ENCODE data around the gene TTLL9. TPM values are rescaled to one million over a fixed set of nuclear protein-coding genes. Genes with fewer than 3 reads are reported as not detected.

Gene TTLL9
- total RNA-seq, 1 donor from 2014 or later: 0.24 TPM

DNA sequence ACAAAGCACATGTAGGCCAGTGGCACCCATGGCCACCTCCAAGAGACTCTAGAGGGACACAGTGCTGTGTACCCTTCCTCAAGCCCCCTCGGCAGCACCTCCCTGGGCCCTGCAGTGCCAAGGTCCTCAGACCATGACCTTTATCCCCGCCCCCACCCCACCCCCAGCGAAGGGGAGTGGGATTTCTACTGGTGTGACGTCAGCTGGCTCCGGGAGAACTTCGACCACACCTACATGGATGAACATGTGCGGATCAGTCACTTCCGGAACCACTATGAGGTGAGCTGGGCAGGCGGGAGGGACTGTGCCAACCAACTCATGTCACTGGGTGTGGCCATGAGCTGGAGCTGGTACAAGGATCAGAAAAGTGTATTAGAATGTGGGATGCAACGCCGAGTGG, 38.0 kb downstream of the TTLL9 start:
- no peaks in the 10 kb centered on the region for H3K9me3 Mint-ChIP-seq (ENCODE audit: unreplicated experiment)
- H3K4me3 Mint-ChIP-seq (ENCODE audit: unreplicated experiment): no peak overlapping the region
- H3K36me3 Mint-ChIP-seq (ENCODE audit: unreplicated experiment): no peaks in the 10 kb centered on the region
- no peak for DNase-seq (ENCODE audit: extremely low spot score, unreplicated experiment)
- no peak overlapping the region for H3K27ac Mint-ChIP-seq (ENCODE audit: unreplicated experiment)
- TF ChIP-seq, protein P1, sequence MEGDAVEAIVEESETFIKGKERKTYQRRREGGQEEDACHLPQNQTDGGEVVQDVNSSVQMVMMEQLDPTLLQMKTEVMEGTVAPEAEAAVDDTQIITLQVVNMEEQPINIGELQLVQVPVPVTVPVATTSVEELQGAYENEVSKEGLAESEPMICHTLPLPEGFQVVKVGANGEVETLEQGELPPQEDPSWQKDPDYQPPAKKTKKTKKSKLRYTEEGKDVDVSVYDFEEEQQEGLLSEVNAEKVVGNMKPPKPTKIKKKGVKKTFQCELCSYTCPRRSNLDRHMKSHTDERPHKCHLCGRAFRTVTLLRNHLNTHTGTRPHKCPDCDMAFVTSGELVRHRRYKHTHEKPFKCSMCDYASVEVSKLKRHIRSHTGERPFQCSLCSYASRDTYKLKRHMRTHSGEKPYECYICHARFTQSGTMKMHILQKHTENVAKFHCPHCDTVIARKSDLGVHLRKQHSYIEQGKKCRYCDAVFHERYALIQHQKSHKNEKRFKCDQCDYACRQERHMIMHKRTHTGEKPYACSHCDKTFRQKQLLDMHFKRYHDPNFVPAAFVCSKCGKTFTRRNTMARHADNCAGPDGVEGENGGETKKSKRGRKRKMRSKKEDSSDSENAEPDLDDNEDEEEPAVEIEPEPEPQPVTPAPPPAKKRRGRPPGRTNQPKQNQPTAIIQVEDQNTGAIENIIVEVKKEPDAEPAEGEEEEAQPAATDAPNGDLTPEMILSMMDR (IDR thresholded peaks at IDR 0.05): no peak
- peaks cover 12% of the 10 kb centered on the region for H3K27me3 Mint-ChIP-seq (ENCODE audit: unreplicated experiment)
- no peaks in the 10 kb centered on the region for H3K4me1 Mint-ChIP-seq (ENCODE audit: unreplicated experiment)

DNA sequence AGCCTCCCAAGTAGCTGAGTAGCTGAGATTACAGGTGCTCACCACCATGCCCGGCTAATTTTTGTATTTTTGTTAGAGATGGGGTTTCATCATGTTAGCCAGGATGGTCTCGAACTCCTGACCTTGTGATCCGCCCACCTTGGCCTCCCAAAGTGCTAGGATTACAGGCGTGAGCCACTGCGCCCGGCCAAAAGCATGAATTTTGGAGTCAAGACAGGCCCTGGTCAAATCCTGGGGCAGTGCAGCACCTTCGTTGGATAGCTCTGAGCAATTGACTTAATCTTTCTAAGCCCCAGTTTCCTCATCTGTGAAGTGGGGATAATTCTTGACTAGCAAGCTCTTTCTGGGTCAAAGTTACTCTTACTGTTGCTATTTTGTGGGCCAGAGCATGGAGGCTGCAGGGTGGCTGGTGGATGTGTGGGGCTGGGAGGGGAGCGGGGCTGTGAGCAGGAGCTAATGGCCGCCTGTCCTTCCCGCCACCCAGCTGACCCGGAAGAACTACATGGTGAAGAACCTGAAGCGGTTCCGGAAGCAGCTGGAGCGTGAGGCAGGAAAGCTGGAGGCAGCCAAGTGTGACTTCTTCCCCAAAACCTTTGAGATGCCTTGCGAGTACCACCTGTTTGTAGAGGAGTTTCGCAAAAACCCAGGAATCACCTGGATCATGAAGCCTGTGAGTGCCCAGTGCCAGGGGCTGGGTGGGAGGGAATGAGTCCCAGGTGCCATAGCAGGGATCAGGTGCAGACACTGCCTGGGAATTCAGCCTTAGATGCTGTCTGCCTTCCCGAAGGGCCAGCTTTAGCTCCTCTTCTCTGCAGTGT, 39.0 kb downstream of the TTLL9 start:
- Mint-ChIP-seq H3K9me3 (ENCODE audit: unreplicated experiment) (no peaks in the 10 kb centered on the region), H3K4me3 (ENCODE audit: unreplicated experiment) (no peak overlapping the region), H3K36me3 (ENCODE audit: unreplicated experiment) (no peaks in the 10 kb centered on the region), H3K4me1 (ENCODE audit: unreplicated experiment) (no peaks in the 10 kb centered on the region), H3K27ac (ENCODE audit: unreplicated experiment) (no peak overlapping the region), H3K27me3 (ENCODE audit: unreplicated experiment) (peaks cover 13% of the 10 kb centered on the region)
- TF ChIP-seq, protein P1 (IDR thresholded peaks at IDR 0.05): no peak
- DNase-seq (ENCODE audit: extremely low spot score, unreplicated experiment): no peak

DNA sequence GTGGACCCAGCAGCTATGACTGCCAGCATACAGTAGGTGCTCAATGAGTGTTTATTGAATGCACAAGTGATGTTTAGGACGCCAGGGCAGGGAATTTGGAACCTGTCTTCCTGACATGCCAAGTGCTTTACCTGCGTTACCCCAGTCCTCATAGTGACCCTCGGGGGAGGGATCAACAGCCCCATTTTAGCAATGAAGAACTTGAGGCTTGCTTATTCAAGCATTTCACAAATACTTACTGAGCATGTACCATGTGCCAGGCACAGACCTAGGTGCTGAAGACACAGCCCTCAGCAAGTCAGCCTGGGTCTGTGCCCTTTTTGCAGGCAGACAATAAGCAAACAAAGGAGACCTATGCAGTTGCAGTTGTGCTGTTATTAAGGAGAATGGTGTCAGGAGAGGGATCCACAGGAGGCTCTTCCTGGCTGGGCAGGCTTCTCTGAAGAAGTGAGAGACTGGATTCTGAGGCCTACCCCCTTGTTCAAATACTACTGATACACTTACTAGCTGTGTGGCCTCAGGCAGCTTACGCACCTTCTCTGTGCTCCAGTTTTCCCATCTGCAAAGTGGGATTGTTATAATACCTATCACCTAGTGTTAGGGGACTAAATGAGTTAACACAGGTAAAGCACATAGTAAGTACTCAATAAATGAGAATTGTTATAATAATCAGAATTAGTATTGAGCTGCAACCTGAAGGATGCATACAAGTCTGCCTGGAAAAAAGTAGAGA, 39.8 kb downstream of the TTLL9 start:
- Mint-ChIP-seq H3K27me3 (ENCODE audit: unreplicated experiment) (peaks cover 12% of the 10 kb centered on the region), H3K4me1 (ENCODE audit: unreplicated experiment) (no peaks in the 10 kb centered on the region), H3K27ac (ENCODE audit: unreplicated experiment) (no peak overlapping the region), H3K9me3 (ENCODE audit: unreplicated experiment) (no peaks in the 10 kb centered on the region), H3K36me3 (ENCODE audit: unreplicated experiment) (no peaks in the 10 kb centered on the region), H3K4me3 (ENCODE audit: unreplicated experiment) (no peak overlapping the region)
- TF ChIP-seq, protein P1 (IDR thresholded peaks at IDR 0.05): no peak
- DNase-seq (ENCODE audit: extremely low spot score, unreplicated experiment): no peak

DNA sequence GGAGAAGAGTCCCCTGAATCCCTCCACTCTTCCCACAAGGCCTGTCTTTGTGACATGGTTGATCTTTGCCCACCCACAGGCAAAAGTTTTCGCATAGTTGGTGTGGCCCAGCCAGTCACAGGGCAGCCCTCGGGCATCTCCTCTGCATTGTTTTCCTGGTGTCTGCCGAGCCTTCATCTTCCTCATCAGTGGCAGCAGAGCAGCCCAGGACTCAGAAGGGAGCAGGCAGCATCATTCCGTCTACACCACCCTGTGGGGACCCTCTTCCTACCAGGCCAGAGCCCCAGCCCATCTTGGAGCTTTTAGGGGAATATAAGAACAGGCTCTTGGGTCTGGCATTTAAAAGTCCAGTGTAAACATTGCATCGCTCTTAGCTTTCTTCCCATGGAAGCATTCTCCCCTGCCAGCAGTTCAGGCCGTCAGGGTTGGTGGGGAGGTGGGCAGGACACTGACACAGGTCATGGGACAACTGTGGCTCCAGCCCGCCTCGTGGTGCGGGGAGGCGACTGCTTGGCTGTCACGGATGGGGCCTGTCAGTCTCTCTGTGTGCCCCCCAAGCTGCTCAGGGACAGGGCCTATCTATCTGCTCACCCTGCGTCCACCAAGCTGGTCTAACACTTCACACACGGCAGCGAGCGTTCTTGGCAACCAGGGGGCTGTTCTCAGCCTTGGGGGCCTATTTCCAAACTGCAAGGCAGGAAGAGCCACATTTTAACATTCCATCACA, 43.2 kb downstream of the TTLL9 start:
- Mint-ChIP-seq H3K4me1 (ENCODE audit: unreplicated experiment) (no peaks in the 10 kb centered on the region), H3K27me3 (ENCODE audit: unreplicated experiment) (peaks cover 33% of the 10 kb centered on the region), H3K36me3 (ENCODE audit: unreplicated experiment) (no peaks in the 10 kb centered on the region), H3K27ac (ENCODE audit: unreplicated experiment) (no peak overlapping the region), H3K9me3 (ENCODE audit: unreplicated experiment) (no peaks in the 10 kb centered on the region), H3K4me3 (ENCODE audit: unreplicated experiment) (no peak overlapping the region)
- no peak for DNase-seq (ENCODE audit: extremely low spot score, unreplicated experiment)
- TF ChIP-seq, protein P1 (IDR thresholded peaks at IDR 0.05): no peak
